HG03469 (cell line): Measurements from ENCODE around the gene EXOC8.

ENCODE experiments used
- ATAC-seq: cut with Tn5 transposase; IDR thresholded peaks from one replicate; pipeline ENCODE4 v1.9.1; 2021; ENCODE audit warnings: mild to moderate bottlenecking, moderate library complexity, moderate number of reproducible peaks; ENCODE audit not compliant: unreplicated experiment

Gene EXOC8

GRCh38 chr1:231337472-231338269 is at the start of gene EXOC8:
Gene EXOC8 (minus strand): TSS chr1:231337852. CDS start chr1:231337745, 107 bp downstream.
- ATAC-seq: peak; percentile 68

GRCh38 chr1:231386466-231386865 is 48.8 kb upstream of the EXOC8 start:
- ATAC-seq: no peak

GRCh38 chr1:231385416-231385748 is 47.7 kb upstream of the EXOC8 start:
- no peak for ATAC-seq

GRCh38 chr1:231384696-231385415 is 47.2 kb upstream of the EXOC8 start:
- ATAC-seq: no peak

GRCh38 chr1:231383159-231383860 is 45.7 kb upstream of the EXOC8 start:
- no peak for ATAC-seq

GRCh38 chr1:231382426-231382825 is 44.8 kb upstream of the EXOC8 start:
- ATAC-seq: no peak

GRCh38 chr1:231381729-231382128 is 44.1 kb upstream of the EXOC8 start:
- no peak for ATAC-seq

GRCh38 chr1:231376875-231377549 is 39.4 kb upstream of the EXOC8 start:
- ATAC-seq: no peak

GRCh38 chr1:231376101-231376500 is 38.4 kb upstream of the EXOC8 start:
- ATAC-seq: no peak

GRCh38 chr1:231374394-231374793 is 36.7 kb upstream of the EXOC8 start:
- no peak for ATAC-seq

- no peak for ATAC-seq
These were observed 34.8 kb upstream of the EXOC8 start for GRCh38 chr1:231372501-231372900.

- no peak for ATAC-seq
These were observed 31.6 kb upstream of the EXOC8 start for GRCh38 chr1:231369282-231369681.

GRCh38 chr1:231364192-231364591 is 26.5 kb upstream of the EXOC8 start:
- no peak for ATAC-seq

- no peak for ATAC-seq
These were observed 26.0 kb upstream of the EXOC8 start for GRCh38 chr1:231363624-231364023.

GRCh38 chr1:231362325-231362724 is 24.7 kb upstream of the EXOC8 start:
- no peak for ATAC-seq

GRCh38 chr1:231359113-231359512 is 21.5 kb upstream of the EXOC8 start:
- ATAC-seq: no peak

- peak; percentile 67 for ATAC-seq
These were observed 20.2 kb upstream of the EXOC8 start for GRCh38 chr1:231357831-231358354.

- no peak for ATAC-seq
These were observed 19.6 kb upstream of the EXOC8 start for GRCh38 chr1:231357187-231357772.

- no peak for ATAC-seq
These were observed 17.5 kb upstream of the EXOC8 start for GRCh38 chr1:231355171-231355570.

GRCh38 chr1:231354330-231355020 is 16.8 kb upstream of the EXOC8 start:
- ATAC-seq: no peak
